H1 (cell line): Measurements from ENCODE around the gene PDGFD. TPM values are rescaled to one million over a fixed set of nuclear protein-coding genes. Genes with fewer than 3 reads are reported as not detected.

Experiments
- CTCF ChIA-PET: fragments of 300-600 bp; sonication (Branson Sonifier 250); formaldehyde crosslinking; loops from one replicate; lab custom pipeline; 2021; ENCODE audit not compliant: partially characterized antibody; lab: Charles Lee
- POLR2A ChIA-PET: fragments of 300-600 bp; sonication (Branson Sonifier 250); formaldehyde crosslinking; loops from one replicate; lab custom pipeline; 2021; ENCODE audit warnings: inconsistent platforms; ENCODE audit not compliant: partially characterized antibody; lab: Charles Lee
- DNase-seq, 2 experiments: peaks; one replicate each; pipeline versions ENCODE4 v3.0.0 to v3.0.0-alpha.2; 2010 to 2022; ENCODE audit warnings: low spot score in 2 of 2, low read depth in 1 of 2, mixed read lengths in 1 of 2
- FAIRE-seq: peaks from 2 replicates; lab custom pipeline; 2011; peaks lifted over from hg19 to GRCh38; lab: Jason Lieb, UNC
- H2AFZ ChIP-seq: 2 replicates; pipeline ENCODE4 v1.8.1; 2012; ENCODE audit warnings: low read length, inconsistent platforms
- H2AK5ac ChIP-seq: 2 replicates; pipeline ENCODE4 v1.6.1; 2013; ENCODE audit warnings: low read depth, low read length
- H2BK120ac ChIP-seq: replicated peaks from 2 replicates; pipeline ENCODE3; 2013; ENCODE audit warnings: low read depth, low read length, inconsistent platforms
- H2BK12ac ChIP-seq: 2 replicates; pipeline ENCODE4 v1.6.1; 2013; ENCODE audit warnings: low read depth, low read length
- H2BK15ac ChIP-seq: 2 replicates; pipeline ENCODE4 v1.6.1; 2013; ENCODE audit warnings: low read length
- H2BK20ac ChIP-seq: 2 replicates; pipeline ENCODE4 v1.6.1; 2013; ENCODE audit warnings: low read length
- H2BK5ac ChIP-seq: 2 replicates; pipeline ENCODE4 v1.6.1; 2013; ENCODE audit warnings: low read depth, low read length
- H3K14ac ChIP-seq: 2 replicates; pipeline ENCODE4 v1.6.1; 2013; ENCODE audit warnings: inconsistent platforms; ENCODE audit not compliant: insufficient read length
- H3K18ac ChIP-seq: 2 replicates; pipeline ENCODE4 v1.6.1; 2013; ENCODE audit warnings: low read length; ENCODE audit errors: extremely low read depth
- H3K23ac ChIP-seq: 2 replicates; pipeline ENCODE4 v1.6.1; 2013; ENCODE audit warnings: inconsistent platforms; ENCODE audit not compliant: insufficient read length
- H3K23me2 ChIP-seq: 2 replicates; pipeline ENCODE4 v1.6.1; 2013; ENCODE audit warnings: low read depth, low read length
- H3K27ac ChIP-seq: 2 replicates; pipeline ENCODE4 v1.6.1; 2011; ENCODE audit warnings: low read depth, low read length, inconsistent platforms
- H3K27me3 ChIP-seq, 4 experiments: replicated peaks in 1 of 4; 1 replicate in 1 of 4; 2 replicates in 3 of 4; pipeline versions ENCODE4 v1.6.1 to v1.8.1; 2011 to 2013; ENCODE audit warnings: low read length in 3 of 4, mild to moderate bottlenecking in 3 of 4, inconsistent platforms in 2 of 4, mixed read lengths in 2 of 4, moderate library complexity in 1 of 4; ENCODE audit not compliant: control insufficient read depth in 3 of 4, insufficient read depth in 3 of 4; ENCODE audit errors: extremely low read depth in 1 of 4
- H3K36me3 ChIP-seq, 4 experiments: 2 replicates each; pipeline versions ENCODE4 v1.6.1 to v1.8.1; 2011 to 2013; ENCODE audit warnings: mild to moderate bottlenecking in 4 of 4, low read length in 3 of 4, moderate library complexity in 2 of 4, control low read depth in 1 of 4, inconsistent platforms in 1 of 4; ENCODE audit not compliant: insufficient read depth in 4 of 4, control insufficient read depth in 2 of 4
- H3K4ac ChIP-seq: replicated peaks from 2 replicates; pipeline ENCODE3; 2013; ENCODE audit warnings: low read length, low read depth, mixed read lengths, inconsistent platforms; ENCODE audit not compliant: insufficient read length
- H3K4me1 ChIP-seq, 4 experiments: replicated peaks in 1 of 4; 1 replicate in 1 of 4; 2 replicates in 3 of 4; pipeline versions ENCODE4 v1.6.1 to v1.8.1; 2011 to 2013; ENCODE audit warnings: low read length in 3 of 4, inconsistent platforms in 2 of 4, mixed read lengths in 1 of 4; ENCODE audit not compliant: insufficient read depth in 4 of 4, control insufficient read depth in 3 of 4
- H3K4me2 ChIP-seq, 2 experiments: 2 replicates each; pipeline versions ENCODE4 v1.6.1 to v1.8.1; 2011 to 2013; ENCODE audit warnings: low read depth in 2 of 2, low read length in 2 of 2, control low read depth in 1 of 2, inconsistent platforms in 1 of 2, mild to moderate bottlenecking in 1 of 2; ENCODE audit not compliant: insufficient read depth in 1 of 2
- H3K4me3 ChIP-seq, 4 experiments: fragments of 200-600, 300-600 bp in 1 of 4; sonication (generic), shearing (Covaris generic), sonication (Bioruptor Twin) in 1 of 4; 2 replicates each; pipeline versions ENCODE4 v1.5.1 to v1.8.1; 2011 to 2016; ENCODE audit warnings: low read length in 4 of 4, low read depth in 3 of 4, control low read depth in 2 of 4, inconsistent platforms in 2 of 4, mild to moderate bottlenecking in 2 of 4, mixed read lengths in 1 of 4, moderate library complexity in 1 of 4; ENCODE audit not compliant: insufficient read depth in 2 of 4; ENCODE audit errors: extremely low read depth in 1 of 4
- H3K56ac ChIP-seq: replicated peaks from 2 replicates; pipeline ENCODE3; 2013; ENCODE audit warnings: low read depth, mild to moderate bottlenecking, mixed read lengths, low read length, inconsistent platforms; ENCODE audit not compliant: insufficient read length
- H3K79me1 ChIP-seq: 2 replicates; pipeline ENCODE4 v1.6.1; 2013; ENCODE audit warnings: low read depth, low read length, control low read depth
- H3K79me2 ChIP-seq, 2 experiments: 2 replicates each; pipeline versions ENCODE4 v1.6.1 to v1.8.1; 2012 to 2013; ENCODE audit warnings: low read length in 2 of 2, mild to moderate bottlenecking in 2 of 2, inconsistent platforms in 1 of 2; ENCODE audit not compliant: insufficient read depth in 2 of 2, control insufficient read depth in 1 of 2
- H3K9ac ChIP-seq, 4 experiments: replicated peaks in 1 of 4; 1 replicate in 1 of 4; 2 replicates in 3 of 4; pipeline versions ENCODE4 v1.6.1 to v1.8.1; 2011 to 2013; ENCODE audit warnings: low read depth in 3 of 4, low read length in 3 of 4, control low read depth in 2 of 4, mild to moderate bottlenecking in 2 of 4, moderate library complexity in 2 of 4, inconsistent platforms in 1 of 4; ENCODE audit errors: extremely low read depth in 1 of 4
- H3K9me3 ChIP-seq, 2 experiments: 2 replicates each; pipeline versions ENCODE4 v1.6.1 to v1.8.1; 2012 to 2013; ENCODE audit warnings: mild to moderate bottlenecking in 2 of 2, moderate library complexity in 2 of 2, control low read depth in 1 of 2, inconsistent platforms in 1 of 2, low read depth in 1 of 2, low read length in 1 of 2, mixed read lengths in 1 of 2; ENCODE audit not compliant: insufficient read depth in 2 of 2
- H4K20me1 ChIP-seq, 2 experiments: replicated peaks in 1 of 2; 2 replicates each; pipeline versions ENCODE3 to v1.8.1; 2011 to 2013; ENCODE audit warnings: inconsistent platforms in 2 of 2, low read length in 2 of 2, mild to moderate bottlenecking in 1 of 2; ENCODE audit not compliant: insufficient read depth in 2 of 2, control insufficient read depth in 1 of 2
- H4K5ac ChIP-seq: 2 replicates; pipeline ENCODE4 v1.6.1; 2013; ENCODE audit warnings: low read length, low read depth, mixed read lengths, inconsistent platforms; ENCODE audit not compliant: insufficient read length
- H4K8ac ChIP-seq: 2 replicates; pipeline ENCODE4 v1.8.0; 2013; ENCODE audit warnings: mild to moderate bottlenecking, moderate library complexity, low read length, inconsistent platforms; ENCODE audit not compliant: insufficient read depth; ENCODE audit errors: extremely low read depth
- H4K91ac ChIP-seq: replicated peaks from 2 replicates; pipeline ENCODE3; 2013; ENCODE audit warnings: low read length, mixed read lengths, inconsistent platforms; ENCODE audit not compliant: insufficient read length
- TAF7 ChIP-seq: optimal IDR thresholded peaks from 2 replicates; pipeline ENCODE3; 2011; ENCODE audit warnings: low read depth, mild to moderate bottlenecking, inconsistent platforms, low read length, moderate library complexity, borderline replicate concordance
- WGBS, 2 experiments: shearing (Covaris generic) in 1 of 2; methylation state at CpG; one replicate each; pipeline versions ENCODE4 v1.1.6 to v1.1.7; 2013 to 2015; ENCODE audit warnings: low lambda C conversion rate in 2 of 2, mixed read lengths in 2 of 2, inconsistent platforms in 1 of 2, low coverage in 1 of 2, missing lambda C conversion rate in 1 of 2; ENCODE audit not compliant: insufficient replicate concordance in 2 of 2, insufficient coverage in 1 of 2, insufficient read length in 1 of 2; ENCODE audit errors: extremely low coverage in 1 of 2, missing lambda C conversion rate in 1 of 2; 5-methylcytosine and 5-hydroxymethylcytosine counted together
- polyA plus RNA-seq, 7 experiments: library from polyadenylated mRNA; depleted of rRNA in 3 of 7; stranded (reverse) in 5 of 7; unstranded in 2 of 7; fragments of >200 nt in 5 of 7; fragments of 200-250 nt in 2 of 7; gene quantifications; 1 replicate in 5 of 7; 2 replicates in 1 of 7; 4 replicates in 1 of 7; pipeline versions ENCODE4 v1.2.1 to v1.2.3, GENCODE V29; 2011 to 2013; ENCODE audit warnings: missing spikeins in 2 of 7, mixed read lengths in 2 of 7
- total RNA-seq: library from RNA; stranded (reverse); fragmentation: NEBNext Ultra II Directional; extraction: Animal tissue kit (Norgen Biotek cat#: 25700); gene quantifications from 2 replicates; pipeline ENCODE4 v1.2.1, GENCODE V29; 2021

Gene PDGFD
- total and polyA plus RNA-seq, 2 of the 8 experiments (the other 6 are each of a cell fraction or from before 2014, with no cell fraction given), result 1.1 to 3.9 TPM

DNA sequence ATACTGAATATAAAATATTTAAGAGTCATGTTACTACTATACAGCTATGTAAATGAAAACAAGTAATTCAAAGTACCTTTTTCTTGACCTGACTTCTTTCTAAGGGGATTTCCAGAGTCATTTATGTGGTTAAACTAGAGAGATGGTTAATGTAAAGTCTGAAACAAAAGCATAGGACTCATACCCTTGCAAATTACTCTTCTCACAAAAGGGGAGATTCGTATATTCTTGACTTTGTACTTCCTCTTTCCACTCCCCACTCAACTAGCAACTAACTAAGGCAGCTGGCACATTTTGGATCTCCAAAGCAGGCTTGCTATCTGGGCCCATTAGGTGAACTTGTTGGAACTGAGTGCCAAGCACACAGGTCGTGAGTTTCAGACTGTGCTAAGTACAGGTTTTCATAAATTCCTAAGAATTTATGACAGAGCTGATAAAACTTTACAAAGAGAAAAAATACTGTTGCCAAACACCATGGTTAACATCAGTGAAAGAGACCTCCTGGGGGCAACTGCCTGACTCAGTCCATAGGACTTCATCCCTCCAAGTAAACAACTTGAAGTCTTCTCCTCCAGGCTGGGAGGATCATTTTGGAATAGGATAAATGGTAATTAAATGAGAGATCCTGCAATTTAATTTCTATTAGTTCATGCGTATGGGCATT is 204.5 kb downstream of the PDGFD start:
- H3K4me2 ChIP-seq, result no peak overlapping the region
- no peak overlapping the region for H2BK20ac ChIP-seq
- H2BK15ac ChIP-seq, result no peak overlapping the region
- H4K8ac ChIP-seq, result no peak overlapping the region
- no peak overlapping the region for H3K9ac ChIP-seq
- no peak overlapping the region for H3K4ac ChIP-seq
- H2BK5ac ChIP-seq, result no peak overlapping the region
- ChIA-PET POLR2A (no interaction called here), CTCF (interaction anchor here (0.6 kb wide), 2 partner anchors 28 to 733 kb away, joined by 3 to 4 read pairs; no protein-coding TSS in a partner anchor)
- DNase-seq, result no peak
- no peaks in the 10 kb centered on the region for H3K79me2 ChIP-seq
- no peaks in the 10 kb centered on the region for H3K23me2 ChIP-seq
- no peak overlapping the region for H2BK12ac ChIP-seq
- FAIRE-seq, result no peak
- H4K91ac ChIP-seq, result no peak overlapping the region
- no peak overlapping the region for H3K18ac ChIP-seq
- no peak overlapping the region for H3K14ac ChIP-seq
- H4K20me1 ChIP-seq, result no peaks in the 10 kb centered on the region
- peaks cover 0 to 2% (median 0%) of the 10 kb centered on the region in 4 experiments; a peak in 1 of 7 replicates for H3K4me1 ChIP-seq
- H3K27ac ChIP-seq, result no peak overlapping the region
- no peak overlapping the region for H3K56ac ChIP-seq
- no peaks in the 10 kb centered on the region; a peak in 1 of 4 replicates for H3K9me3 ChIP-seq
- no peaks in the 10 kb centered on the region for H3K27me3 ChIP-seq
- H3K4me3 ChIP-seq, result no peak overlapping the region
- H3K23ac ChIP-seq, result no peak overlapping the region
- no peak overlapping the region for H2AFZ ChIP-seq
- 86% methylated on average over 3 of the region's 3 CpGs; no CpG with 5 or more reads in 1 of the 2 experiments for WGBS, 2 experiments
- H2BK120ac ChIP-seq, result no peak overlapping the region
- no peaks in the 10 kb centered on the region for H3K79me1 ChIP-seq
- no peaks in the 10 kb centered on the region for H3K36me3 ChIP-seq
- H4K5ac ChIP-seq, result no peak overlapping the region
- H2AK5ac ChIP-seq, result no peak overlapping the region
- TF ChIP-seq TAF7, result no peak
